ENCODE results near the gene TASP1.
"Not testable (repeated sequence)": the region's sequence is repeated elsewhere in the genome, so short reads cannot be mapped to it uniquely, and the experiment has no call there.

GRCh38 chr20:13616713-13617112 lies 22.0 kb downstream of the TASP1 start:
- not testable (repeated sequence) for TF ChIP-seq CTCF, POLR2AphosphoS5, EP300, POLR2A (IDR thresholded peaks at IDR 0.05)
